Measurements from ENCODE around the gene FIGLA. TPM values are rescaled to one million over a fixed set of nuclear protein-coding genes. Genes with fewer than 3 reads are reported as not detected.

FIGLA gene
- total and polyA plus RNA-seq, 2 experiments from 2014 or later = not detected

- TF ChIP-seq REST (IDR thresholded peaks at IDR 0.05; ENCODE audit: unreplicated experiment) = no peak
- TF ChIP-seq ZNF331 (CRISPR knock-in tag; IDR thresholded peaks at IDR 0.05; ENCODE audit: low read depth) = no peak
- TF ChIP-seq EZH2phosphoT487 (IDR thresholded peaks at IDR 0.05; ENCODE audit: unreplicated experiment) = no peak
These were observed 42.2 kb downstream of the FIGLA start (continued) for GRCh38 chr2:70748002-70748784.

GRCh38 chr2:70747284-70747683 lies 43.2 kb downstream of the FIGLA start:
- DNase-seq (ENCODE audit: low spot score) = no peak
- Histone ChIP-seq H3K4me2 (no peak overlapping the region), H3K36me3 (ENCODE audit: insufficient read depth) (no peaks in the 10 kb centered on the region), H2AFZ (no peak overlapping the region), H3K4me3 (no peak overlapping the region), H4K20me1 (replicated peaks; ENCODE audit: insufficient read depth) (peaks cover 88% of the 10 kb centered on the region), H3K27ac (ENCODE audit: low read depth) (no peak overlapping the region), H3K9me2 (ENCODE audit: insufficient read depth) (no peaks in the 10 kb centered on the region), H3K4me1 (ENCODE audit: insufficient read depth) (peaks cover 74% of the 10 kb centered on the region), H3F3A (replicated peaks; ENCODE audit: low read depth) (no peaks in the 10 kb centered on the region; the same call in 1 of the 2 replicates), H3K27me3 (ENCODE audit: insufficient read depth) (no peaks in the 10 kb centered on the region), H3K79me2 (replicated peaks; ENCODE audit: insufficient read depth) (peaks cover 100% of the 10 kb centered on the region)
- no peak for ATAC-seq
- no peak overlapping the region for H3K27ac Mint-ChIP-seq
- H3K4me1 Mint-ChIP-seq = peaks cover 72% of the 10 kb centered on the region
- H3K4me3 Mint-ChIP-seq = no peak overlapping the region; the same call in 2 of the 3 replicates
- peaks cover 14% of the 10 kb centered on the region for H3K36me3 Mint-ChIP-seq (ENCODE audit: low read depth)
- H3K9me3 Mint-ChIP-seq = no peaks in the 10 kb centered on the region
- peaks cover 4% of the 10 kb centered on the region for H3K27me3 Mint-ChIP-seq (ENCODE audit: insufficient read depth, low read depth, poor library complexity)
- TF ChIP-seq NANOG (IDR thresholded peaks at IDR 0.05; ENCODE audit: borderline replicate concordance) = no peak
- no peak for TF ChIP-seq CTCF (conservative IDR thresholded peaks at IDR 0.05; ENCODE audit: low read depth in 2 of 2)
- no peak for TF ChIP-seq POLR2AphosphoS5 (IDR thresholded peaks at IDR 0.05; ENCODE audit: low read depth)
- no peak for TF ChIP-seq STAT1 (IDR thresholded peaks at IDR 0.05; ENCODE audit: unreplicated experiment)
- TF ChIP-seq CREB1 (CRISPR knock-in tag; IDR thresholded peaks at IDR 0.05; ENCODE audit: low read depth) = no peak
- TF ChIP-seq ETS1 (IDR thresholded peaks at IDR 0.05) = no peak
- TF ChIP-seq ZNF462 (CRISPR knock-in tag; IDR thresholded peaks at IDR 0.05) = no peak

Data from GM23338 (cell line).